GM12878 (cell line): ENCODE measurements around the gene SDHC. TPM values are rescaled to one million over a fixed set of nuclear protein-coding genes. Genes with fewer than 3 reads are reported as not detected.

Experiments used
- ATAC-seq: fragments of 200-7000 bp; cut with Tn5 transposase; 3 replicates; pipeline ENCODE4 v1.9.1; 2020; ENCODE audit warnings: mild to moderate bottlenecking, moderate library complexity
- BruUV-seq: library from RNA; stranded (reverse); fragments of 400-500 nt; replicated peaks from 2 replicates; lab custom pipeline; 2021; lab: Mats Ljungman, UMichigan
- CTCF ChIA-PET: fragments of 300-600 bp; sonication (Branson Sonifier 250); formaldehyde crosslinking; extraction: SDS; loops from one replicate; lab custom pipeline; 2021; ENCODE audit warnings: inconsistent platforms; lab: Yijun Ruan, JAX
- POLR2A ChIA-PET: fragments of 350-600 bp; formaldehyde crosslinking; extraction: SDS; loops from one replicate; lab custom pipeline; 2021; ENCODE audit warnings: inconsistent platforms; lab: Charles Lee
- RAD21 ChIA-PET: fragments of 300-600 bp; sonication (Branson Sonifier 250); formaldehyde crosslinking; loops from one replicate; lab custom pipeline; 2023; ENCODE audit warnings: antibody characterized with exemption; ENCODE audit not compliant: unreplicated experiment; lab: Charles Lee
- SMC1A ChIA-PET: fragments of 300-600 bp; sonication (Branson Sonifier 250); formaldehyde crosslinking; loops from one replicate; lab custom pipeline; 2023; ENCODE audit not compliant: unreplicated experiment, uncharacterized antibody; lab: Charles Lee
- DNase-seq: peaks from one replicate; pipeline ENCODE4 v3.0.0-alpha.2; 2011; ENCODE audit warnings: low read depth, low spot score
- FAIRE-seq: peaks from 3 replicates; lab custom pipeline; 2011; peaks lifted over from hg19 to GRCh38; lab: Jason Lieb, UNC
- H2AFZ ChIP-seq: 2 replicates; pipeline ENCODE4 v1.6.0; 2011; ENCODE audit warnings: low read depth, low read length, control low read depth; ENCODE audit not compliant: control insufficient read depth
- H3K27ac ChIP-seq: 2 replicates; pipeline ENCODE4 v1.5.1; 2011; ENCODE audit warnings: control low read depth; ENCODE audit not compliant: control insufficient read depth, insufficient read depth
- H3K27me3 ChIP-seq, 2 experiments: replicated peaks in 1 of 2; 2 replicates each; pipeline versions ENCODE4 v1.6.0 to v1.6.1; 2011; ENCODE audit warnings: low read length in 1 of 2; ENCODE audit not compliant: control insufficient read depth in 2 of 2, insufficient read depth in 2 of 2
- H3K36me3 ChIP-seq, 2 experiments: 2 replicates each; pipeline ENCODE4 v1.5.1; 2011; ENCODE audit warnings: low read length in 1 of 2; ENCODE audit not compliant: control insufficient read depth in 2 of 2, insufficient read depth in 2 of 2
- H3K4me1 ChIP-seq: 2 replicates; pipeline ENCODE4 v1.6.1; 2011; ENCODE audit warnings: mild to moderate bottlenecking, low read length, moderate library complexity, mixed read lengths; ENCODE audit not compliant: control insufficient read depth, insufficient read depth
- H3K4me2 ChIP-seq: 2 replicates; pipeline ENCODE4 v1.6.0; 2011; ENCODE audit warnings: control low read depth; ENCODE audit not compliant: control insufficient read depth, insufficient read depth
- H3K4me3 ChIP-seq: fragments of 200-600 bp; sonication (generic); 2 replicates; pipeline ENCODE4 v1.5.1; 2016
- H3K79me2 ChIP-seq: 2 replicates; pipeline ENCODE4 v1.6.0; 2011; ENCODE audit warnings: low read length; ENCODE audit not compliant: control insufficient read depth, insufficient read depth
- H3K9ac ChIP-seq: 2 replicates; pipeline ENCODE4 v1.8.0; 2011; ENCODE audit warnings: low read length, control low read depth, mixed read lengths; ENCODE audit not compliant: control insufficient read depth, insufficient read depth
- H3K9me3 ChIP-seq: replicated peaks from 3 replicates; pipeline ENCODE4 v1.5.1; 2011; ENCODE audit warnings: mild to moderate bottlenecking, low read length; ENCODE audit not compliant: control insufficient read depth, insufficient read depth
- H4K20me1 ChIP-seq: 2 replicates; pipeline ENCODE4 v1.6.0; 2011; ENCODE audit not compliant: control insufficient read depth, insufficient read depth
- BACH1 ChIP-seq: fragments of 450-650 bp; IDR thresholded peaks from 2 replicates; pipeline ENCODE4 v1.6.1; 2017; ENCODE audit warnings: mild to moderate bottlenecking, borderline replicate concordance
- BRCA1 ChIP-seq: IDR thresholded peaks from 2 replicates; pipeline ENCODE4 v1.6.1; 2011; ENCODE audit warnings: low read depth, low read length, improper control_type of control experiment
- CHD1 ChIP-seq: IDR thresholded peaks from 2 replicates; pipeline ENCODE4 v1.6.1; 2012; ENCODE audit warnings: low read depth, low read length, improper control_type of control experiment
- ELK1 ChIP-seq: IDR thresholded peaks from 2 replicates; pipeline ENCODE4 v1.6.1; 2012; ENCODE audit warnings: low read depth, low read length, improper control_type of control experiment
- ETV6 ChIP-seq, 2 experiments: fragments of 450-650 bp in 1 of 2; IDR thresholded peaks in 1 of 2; conservative IDR thresholded peaks in 1 of 2; 2 replicates each; pipeline ENCODE4 v1.6.1; 2014; ENCODE audit warnings: antibody characterized with exemption in 1 of 2, borderline replicate concordance in 1 of 2, low read depth in 1 of 2, mild to moderate bottlenecking in 1 of 2, moderate library complexity in 1 of 2
- EZH2 ChIP-seq: IDR thresholded peaks from 2 replicates; pipeline ENCODE4 v1.6.1; 2012; ENCODE audit warnings: low read depth, mild to moderate bottlenecking, control low read depth, inconsistent platforms, low read length, borderline replicate concordance; ENCODE audit not compliant: control insufficient read depth
- FOXK2 ChIP-seq: fragments of 450-650 bp; IDR thresholded peaks from 2 replicates; pipeline ENCODE4 v1.6.1; 2017; ENCODE audit warnings: mild to moderate bottlenecking, moderate library complexity
- GABPA ChIP-seq: IDR thresholded peaks from 2 replicates; pipeline ENCODE4 v1.6.1; 2014; ENCODE audit warnings: antibody characterized with exemption, low read depth, mild to moderate bottlenecking, inconsistent platforms
- GATAD2B ChIP-seq: fragments of 450-650 bp; conservative IDR thresholded peaks from 2 replicates; pipeline ENCODE4 v1.6.1; 2017; ENCODE audit warnings: low read depth, mild to moderate bottlenecking, moderate library complexity
- IKZF1 ChIP-seq: fragments of 450-650 bp; conservative IDR thresholded peaks from 2 replicates; pipeline ENCODE4 v1.6.1; 2017; ENCODE audit warnings: antibody characterized with exemption, mild to moderate bottlenecking
- IKZF2 ChIP-seq, 2 experiments: fragments of 450-650 bp; IDR thresholded peaks; 2 replicates each; pipeline ENCODE4 v1.6.1; 2017; ENCODE audit warnings: mild to moderate bottlenecking in 2 of 2, moderate library complexity in 2 of 2
- IRF5 ChIP-seq: fragments of 450-650 bp; IDR thresholded peaks from 2 replicates; pipeline ENCODE4 v1.6.1; 2017; ENCODE audit warnings: borderline replicate concordance
- JUND ChIP-seq: IDR thresholded peaks from 2 replicates; pipeline ENCODE4 v1.6.1; 2012; ENCODE audit warnings: low read depth, mild to moderate bottlenecking, low read length, improper control_type of control experiment, moderate library complexity
- MEF2B ChIP-seq: fragments of 450-650 bp; IDR thresholded peaks from 2 replicates; pipeline ENCODE4 v1.6.1; 2018; ENCODE audit warnings: mild to moderate bottlenecking, moderate library complexity; ENCODE audit not compliant: partially characterized antibody, poor library complexity, severe bottlenecking
- NBN ChIP-seq: fragments of 450-650 bp; IDR thresholded peaks from 2 replicates; pipeline ENCODE4 v1.6.1; 2016
- PKNOX1 ChIP-seq: fragments of 450-650 bp; IDR thresholded peaks from 2 replicates; pipeline ENCODE4 v1.6.1; 2016; ENCODE audit warnings: mild to moderate bottlenecking
- POLR2A ChIP-seq: IDR thresholded peaks from 2 replicates; pipeline ENCODE4 v1.6.1; 2011; ENCODE audit warnings: low read depth, mild to moderate bottlenecking, low read length
- SIN3A ChIP-seq: IDR thresholded peaks from 2 replicates; pipeline ENCODE4 v1.6.1; 2012; ENCODE audit warnings: low read depth, low read length, improper control_type of control experiment
- SMARCA5 ChIP-seq: fragments of 450-650 bp; IDR thresholded peaks from 2 replicates; pipeline ENCODE4 v1.6.1; 2017; ENCODE audit warnings: mild to moderate bottlenecking
- SUPT20H ChIP-seq: IDR thresholded peaks from 2 replicates; pipeline ENCODE4 v1.6.1; 2011; ENCODE audit warnings: low read depth, mild to moderate bottlenecking, low read length, moderate library complexity, borderline replicate concordance; ENCODE audit not compliant: control insufficient read depth
- WGBS: methylation state at CpG from one replicate; pipeline ENCODE4 v1.1.6; 2016; ENCODE audit warnings: low lambda C conversion rate; ENCODE audit not compliant: insufficient replicate concordance, insufficient coverage; ENCODE audit errors: missing lambda C conversion rate; 5-methylcytosine and 5-hydroxymethylcytosine counted together
- in situ Hi-C: fragments of 300-500 bp; cut with MboI; formaldehyde crosslinking; loops from 9 replicates; pipeline ENCODE4 v1.14.3; 2018; ENCODE audit warnings: mixed read lengths
- intact Hi-C: fragments of 100-400 bp; cut with micrococcal nuclease; formaldehyde crosslinking; loops from one replicate; pipeline ENCODE4 v1.14.2; 2022; ENCODE audit not compliant: unreplicated experiment
- polyA plus RNA-seq, 11 experiments: library from polyadenylated mRNA; depleted of rRNA in 4 of 11; unstranded in 6 of 11; stranded (reverse) in 5 of 11; fragments of >200 nt; fragmentation: Nextera tagmentation in 4 of 11; fragmentation: Illumina TruSeq in 1 of 11; extraction: Ambion mirVana in 4 of 11; extraction: Trizol in 1 of 11; gene quantifications; 1 replicate in 1 of 11; 2 replicates in 10 of 11; pipeline versions ENCODE4 v1.2.1 to v1.2.3, GENCODE V29; 2011 to 2016; ENCODE audit warnings: inconsistent platforms in 2 of 11, missing spikeins in 2 of 11, low read depth in 1 of 11
- total RNA-seq, 4 experiments: library from RNA; depleted of rRNA in 3 of 4; stranded (reverse); fragments of >200 nt in 3 of 4; fragmentation: Illumina TruSeq in 1 of 4; extraction: Trizol in 1 of 4; gene quantifications; 2 replicates each; pipeline versions ENCODE4 v1.2.1 to v1.2.3, GENCODE V29; 2013 to 2021

SDHC gene
- total and polyA plus RNA-seq, 10 of the 15 experiments (the other 5 are each of a cell fraction or from before 2014, with no cell fraction given) = 18.4 to 340 (median 178) TPM

- Histone ChIP-seq H3K27me3 (no peaks in the 10 kb centered on the region), H3K9ac (peak overlapping the region; percentile 75), H3K4me3 (peak overlapping the region; percentile 87), H3K4me1 (peaks cover 12% of the 10 kb centered on the region; the same call in 1 of the 2 replicates), H3K79me2 (no peaks in the 10 kb centered on the region), H3K27ac (peak overlapping the region; percentile 71), H4K20me1 (no peaks in the 10 kb centered on the region), H3K36me3 (no peaks in the 10 kb centered on the region), H3K4me2 (peak overlapping the region; percentile 98), H3K9me3 (no peaks in the 10 kb centered on the region; the same call in 2 of the 3 replicates), H2AFZ (peak overlapping the region; percentile 96)
- DNase-seq (peak; percentile 61), ATAC-seq (peak; percentile 95), FAIRE-seq (no peak)
- intact Hi-C loops (loop anchor here (10.0 kb wide), 2 partner anchors 145 to 355 kb away; partner anchors contain the start of gene DUSP12), in situ Hi-C loops (no loop called here)
- CTCF ChIA-PET = interaction anchor here (0.6 to 2.3 kb wide), 7 partner anchors 163 to 352 kb away, joined by 3 to 12 read pairs (median 4); partner anchors contain the start of genes NDUFS2, PPOX and TOMM40L
- POLR2A ChIA-PET = interaction anchor here (0.6 to 2.6 kb wide), 6 partner anchors 10 to 222 kb away, joined by 3 to 8 read pairs (median 4); partner anchors contain the start of gene NDUFS2
- 2% methylated on average over 40 of the region's 79 CpGs for WGBS
- RAD21 ChIA-PET = interaction anchor here (0.9 to 1.5 kb wide), 3 partner anchors 38 to 164 kb away, joined by 3 to 5 read pairs (median 4); partner anchors contain the start of gene TOMM40L
- no TSS peak for BruUV-seq
- SMC1A ChIA-PET = interaction anchor here (1.1 to 2.0 kb wide), 7 partner anchors 8 to 198 kb away, joined by 3 to 6 read pairs (median 5); partner anchors contain the start of genes CFAP126, NDUFS2, SDHC and TOMM40L
- peak; percentile 12 for TF ChIP-seq MEF2B
- TF ChIP-seq BACH1 = peak; percentile 47; the same call in 1 of the 2 replicates
- TF ChIP-seq IKZF1 = peak; percentile 94
- no peak for TF ChIP-seq IRF5
- peak; percentile 92 for TF ChIP-seq PKNOX1
- peak; percentile 82 for TF ChIP-seq ELK1
- peak; percentile 67; the same call in 1 of the 2 replicates for TF ChIP-seq SIN3A
- no peak for TF ChIP-seq CHD1
- TF ChIP-seq FOXK2 = 0 out of 2 replicates have a peak, but pooled peaks have one; percentile 32
- TF ChIP-seq GABPA = no peak
- TF ChIP-seq EZH2 = no peak
- TF ChIP-seq GATAD2B = peak; percentile 12
- TF ChIP-seq JUND = no peak
- TF ChIP-seq ETV6 (conservative IDR thresholded peaks at IDR 0.05 in 1 of 2, IDR thresholded peaks at IDR 0.05 in 1 of 2; ENCODE audit: borderline replicate concordance in 1 of 2, low read depth in 1 of 2) = no peak
- TF ChIP-seq IKZF2 (IDR thresholded peaks at IDR 0.05) = peak; percentile 88 to 91
- peak; percentile 56; the same call in 1 of the 2 replicates for TF ChIP-seq NBN
- no peak for TF ChIP-seq SUPT20H
- TF ChIP-seq POLR2A = peak; percentile 77
- TF ChIP-seq SMARCA5 = 0 out of 2 replicates have a peak, but pooled peaks have one; percentile 45
- no peak for TF ChIP-seq BRCA1
Measured at GRCh38 chr1:161389691-161390558, 75.7 kb downstream of the SDHC start.
